NCI-H2227 (cell line): ENCODE results near the gene RAB3IP.
"Not testable (repeated sequence)": the region's sequence is repeated elsewhere in the genome, so short reads cannot be mapped to it uniquely, and the experiment has no call there.

ENCODE experiments used
- DNase-seq: peaks from one replicate; lab custom pipeline; 2025; ENCODE audit not compliant: unreplicated experiment; lab: John Stamatoyannopoulos, UW

RAB3IP gene

DNA sequence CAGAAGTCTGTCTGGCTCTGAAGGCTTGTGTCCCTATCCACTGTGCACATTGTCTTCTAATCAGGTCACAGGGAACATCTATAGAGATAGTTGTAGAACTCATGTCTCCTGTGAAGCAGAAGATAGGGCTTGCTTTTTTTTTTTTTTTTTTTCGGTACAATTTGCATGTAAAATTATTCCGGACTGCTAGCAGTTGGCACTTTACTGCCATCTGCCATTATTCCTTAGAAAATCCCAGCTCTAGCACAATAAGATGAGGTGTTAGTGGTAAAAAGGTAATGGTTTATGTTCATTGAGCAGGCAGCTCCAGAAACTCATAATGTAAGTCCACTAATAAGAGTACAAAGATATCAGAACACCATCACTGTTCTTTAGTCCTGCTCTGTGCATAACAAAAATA is 95.0 kb downstream of the RAB3IP start:
- DNase-seq: no peak

DNA sequence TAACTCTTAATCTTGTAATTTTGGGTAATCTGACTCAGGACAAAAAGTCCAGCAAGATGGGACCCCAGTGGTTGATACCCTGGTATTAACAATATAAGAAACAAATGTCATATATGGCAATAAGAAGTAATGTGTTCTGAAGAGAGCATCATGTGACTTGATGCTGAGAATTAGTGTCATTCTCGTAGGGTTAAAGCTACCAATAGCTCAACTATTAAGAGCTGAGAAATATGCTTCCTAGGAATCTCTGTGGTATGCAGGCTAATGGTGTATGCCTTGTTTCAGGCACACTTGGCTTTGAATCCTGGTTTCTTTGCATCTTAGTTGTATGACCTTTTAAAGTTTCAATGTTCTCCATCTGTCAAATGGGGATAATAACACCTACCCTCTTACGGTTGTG is 95.5 kb downstream of the RAB3IP start:
- DNase-seq: no peak

DNA sequence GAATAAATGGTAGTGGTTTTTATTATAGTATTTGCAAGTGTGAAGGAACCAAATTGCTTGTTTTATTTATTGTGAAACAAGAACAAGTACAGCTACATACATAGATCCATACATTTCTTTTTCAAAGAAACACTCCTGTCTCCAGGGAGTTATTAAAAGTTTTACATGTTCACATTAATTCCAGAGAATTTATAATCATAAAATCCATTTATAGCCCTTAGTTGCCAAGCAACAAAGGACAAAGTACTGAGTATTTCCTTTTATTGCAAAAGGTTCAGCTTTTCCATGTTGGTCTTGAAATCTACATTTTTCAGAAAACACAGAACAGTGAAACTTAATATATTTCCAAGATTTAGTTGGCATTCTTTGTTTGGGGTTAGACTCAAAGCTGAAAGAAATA is 95.9 kb downstream of the RAB3IP start:
- DNase-seq: no peak

DNA sequence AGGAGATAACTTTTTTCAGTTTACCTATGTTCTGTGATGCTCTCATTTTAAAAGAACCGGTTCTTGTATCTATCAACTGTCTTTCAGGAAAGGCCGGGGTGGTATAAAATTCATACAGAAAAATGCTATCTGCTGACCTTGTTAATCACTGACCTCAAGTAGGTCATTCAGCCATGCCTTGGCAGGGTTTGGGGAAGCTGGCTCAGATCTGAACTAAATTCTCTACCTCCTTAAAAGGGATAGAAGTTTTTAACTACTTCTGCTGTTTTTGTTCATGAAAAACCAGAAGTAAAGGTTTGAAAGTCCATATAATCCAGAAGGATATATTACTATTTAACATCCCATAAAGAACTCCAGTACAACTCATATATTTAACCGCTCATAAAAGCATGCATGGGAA is 96.4 kb downstream of the RAB3IP start:
- DNase-seq: no peak

DNA sequence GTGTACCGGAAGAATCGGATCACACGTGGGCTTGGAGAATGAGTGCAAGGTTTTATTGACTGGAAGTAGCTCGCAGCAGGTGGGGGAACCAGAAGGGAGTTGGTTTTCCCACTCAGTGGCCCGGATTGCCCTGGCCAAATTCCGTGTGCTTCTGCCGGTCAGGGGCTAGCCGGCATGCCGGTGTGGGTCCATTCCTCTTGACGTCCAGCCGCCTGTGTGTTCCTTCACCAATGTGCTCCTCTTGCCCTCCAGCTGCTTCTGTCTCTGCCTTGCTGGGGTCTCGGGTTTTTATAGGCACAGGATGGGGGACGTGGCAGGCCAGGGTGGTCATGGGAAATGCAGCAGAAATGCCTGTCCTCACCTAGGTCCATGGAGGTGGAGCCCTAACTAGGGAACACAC is 97.4 kb downstream of the RAB3IP start:
- DNase-seq: no peak

DNA sequence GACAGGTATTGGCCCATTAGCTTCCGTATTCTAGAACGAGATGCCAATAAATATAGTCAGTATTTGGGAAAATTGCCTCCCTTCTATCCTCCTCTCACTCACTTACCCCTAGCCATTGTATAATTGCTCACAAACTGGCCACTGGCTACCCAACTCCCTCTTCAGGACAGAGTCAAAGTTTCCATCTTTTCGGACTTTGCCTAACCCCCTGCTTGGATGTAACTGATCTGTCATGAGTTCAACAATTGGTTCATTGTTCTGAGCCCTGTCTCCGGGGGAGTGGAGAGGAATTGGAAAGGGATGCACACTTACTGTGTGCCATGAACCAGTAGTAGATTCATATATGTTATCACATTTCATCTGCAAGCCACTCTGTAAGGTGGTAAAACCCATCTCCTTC is 98.5 kb downstream of the RAB3IP start:
- no peak for DNase-seq

DNA sequence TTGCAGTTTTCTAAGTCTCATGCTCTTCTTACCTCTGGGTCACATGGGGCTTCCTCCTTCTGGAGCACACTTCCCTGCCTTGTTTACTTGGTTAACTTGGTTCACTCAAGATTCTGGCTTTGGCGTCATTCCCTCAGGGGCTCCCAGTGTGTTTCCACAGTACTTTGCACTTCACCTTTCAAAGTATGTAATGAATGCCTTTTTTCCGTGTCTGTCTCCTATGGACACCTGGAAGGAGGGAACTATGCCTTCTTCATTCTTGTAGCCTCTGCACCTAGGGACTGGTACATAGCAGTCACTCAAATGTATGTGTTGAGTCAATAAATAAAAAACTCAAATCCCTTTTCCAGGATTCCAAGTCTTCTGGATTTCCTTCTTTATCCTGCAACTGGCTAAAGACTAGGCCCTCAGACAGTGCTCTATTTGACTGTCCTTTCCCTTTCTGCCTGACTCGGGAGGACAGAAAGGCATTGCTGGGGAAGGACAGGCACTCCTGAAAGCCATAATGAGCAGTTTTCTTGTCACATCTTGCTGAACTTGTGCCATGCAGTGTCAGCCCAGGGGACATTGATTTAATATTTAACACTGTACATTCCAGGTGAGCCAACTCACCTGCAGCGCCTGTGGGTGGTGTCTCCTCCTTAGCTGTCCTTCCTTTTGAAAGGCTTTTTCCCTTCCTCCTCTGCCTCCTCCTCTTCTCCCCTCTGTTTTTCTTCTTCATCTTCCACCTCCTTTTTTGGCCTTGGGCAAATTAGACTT is 99.2 kb downstream of the RAB3IP start:
- DNase-seq: no peak

DNA sequence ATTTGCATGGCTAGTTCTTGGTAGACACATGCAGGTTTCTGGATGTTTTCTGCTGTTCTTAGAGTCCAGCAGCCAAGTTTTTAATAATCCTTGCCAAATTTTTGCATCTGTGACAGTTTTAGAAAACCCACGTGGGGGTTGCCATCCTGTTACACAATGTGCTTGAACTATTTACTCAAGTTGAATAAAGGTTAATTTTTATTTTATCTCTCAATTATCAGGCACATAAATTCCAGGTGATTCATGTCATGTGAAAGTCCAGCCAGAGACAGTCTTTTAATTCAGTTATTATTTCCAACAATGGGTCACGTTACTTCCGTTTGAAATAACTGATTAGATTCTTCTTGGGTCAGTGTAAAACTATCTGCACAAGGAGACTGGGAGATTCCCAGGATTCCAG is 102.1 kb downstream of the RAB3IP start:
- no peak for DNase-seq

DNA sequence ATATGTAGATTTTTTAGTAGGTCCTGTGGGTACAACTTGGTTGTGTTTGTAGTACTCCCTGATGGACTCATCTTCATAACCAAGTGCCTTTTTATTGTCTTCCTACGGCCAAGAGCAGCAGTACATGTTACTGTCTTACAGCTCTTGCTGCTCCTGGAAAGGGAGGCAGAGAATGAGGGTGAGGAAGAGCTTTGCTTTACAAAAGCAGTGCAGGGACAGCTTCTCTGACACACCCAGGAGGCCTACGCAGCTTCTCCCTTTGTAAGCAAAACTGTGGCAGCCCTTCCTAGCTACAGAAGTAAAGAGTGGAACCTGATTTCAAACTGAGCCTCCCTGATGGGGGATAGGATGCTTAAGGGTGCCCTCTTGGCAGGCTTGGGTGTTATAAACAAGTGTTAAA is 104.9 kb downstream of the RAB3IP start:
- DNase-seq: no peak

DNA sequence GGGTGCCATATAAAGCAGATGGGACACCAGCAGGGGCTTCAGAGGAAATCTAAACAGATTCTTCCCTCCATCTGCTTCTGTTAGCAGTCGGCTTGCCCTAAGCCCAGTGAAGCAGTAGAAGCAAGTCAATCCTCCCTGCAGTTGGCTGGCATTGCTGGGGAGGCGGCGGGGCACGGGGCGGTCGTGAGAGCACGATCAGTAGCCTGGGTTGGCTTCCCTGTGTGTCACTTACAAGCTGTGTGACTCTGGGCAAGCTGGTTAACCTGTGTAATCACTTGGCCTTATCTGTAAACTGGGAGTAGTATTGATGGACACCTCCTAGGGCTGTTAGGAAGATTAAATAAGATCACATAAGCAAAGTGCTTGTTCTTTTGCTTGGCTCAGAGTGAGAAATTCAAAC is 105.8 kb downstream of the RAB3IP start:
- no peak for DNase-seq

DNA sequence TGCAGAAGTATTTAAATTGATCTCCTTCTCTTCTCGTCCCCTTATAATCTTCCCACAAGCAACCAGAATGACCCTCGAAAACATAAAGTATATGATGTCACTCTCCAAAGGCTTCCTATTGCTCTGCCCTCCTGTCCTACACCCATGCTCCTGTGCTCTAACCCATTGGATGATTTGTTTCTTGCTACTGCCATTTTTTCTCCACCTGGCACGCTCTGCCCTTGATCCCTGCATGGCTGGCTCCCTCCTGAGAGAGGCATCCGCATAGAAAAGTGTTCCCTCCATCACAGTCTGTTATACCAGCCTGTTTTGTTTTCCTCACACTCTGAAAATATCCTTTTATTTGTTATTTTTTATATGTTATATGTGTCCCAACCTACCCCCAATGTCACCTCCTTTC is 106.2 kb downstream of the RAB3IP start:
- DNase-seq: no peak

DNA sequence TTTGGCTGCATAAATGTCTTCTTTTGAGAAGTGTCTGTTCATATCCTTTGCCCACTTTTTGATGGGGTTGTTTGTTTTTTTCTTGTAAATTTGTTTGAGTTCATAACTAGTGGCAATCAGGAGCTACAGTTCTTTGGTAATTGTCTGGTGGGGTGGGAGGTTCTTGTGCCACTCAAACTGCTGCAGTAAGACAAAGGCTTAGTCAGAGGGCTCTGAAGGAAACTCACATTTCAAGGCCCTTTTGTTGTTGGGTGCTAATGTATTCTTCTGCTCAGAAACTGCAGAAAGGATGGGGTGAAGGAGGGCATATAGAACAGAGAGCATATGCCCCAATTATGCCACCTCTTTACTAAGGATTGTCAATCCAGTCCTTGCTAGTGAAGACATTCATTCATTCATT is 108.3 kb downstream of the RAB3IP start:
- no peak for DNase-seq

DNA sequence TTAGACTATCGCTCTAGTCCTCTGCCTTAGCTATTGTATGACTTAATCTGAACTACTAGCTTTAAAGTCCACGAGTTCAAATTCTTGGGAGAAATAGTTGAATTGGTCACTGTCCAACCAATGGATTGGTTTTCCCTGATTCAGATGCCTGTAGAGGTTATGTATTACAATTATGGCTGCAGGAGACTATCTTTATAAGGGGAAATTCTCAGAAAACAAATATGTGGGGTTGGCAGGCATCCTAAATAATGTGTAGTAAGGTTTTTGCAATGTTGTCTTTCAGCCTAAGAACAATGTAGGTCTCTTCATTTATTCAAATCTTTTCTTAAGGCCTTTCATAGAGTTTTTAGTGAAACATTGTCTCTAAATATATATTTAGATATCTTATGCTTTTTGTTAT is 113.3 kb downstream of the RAB3IP start:
- no peak for DNase-seq

DNA sequence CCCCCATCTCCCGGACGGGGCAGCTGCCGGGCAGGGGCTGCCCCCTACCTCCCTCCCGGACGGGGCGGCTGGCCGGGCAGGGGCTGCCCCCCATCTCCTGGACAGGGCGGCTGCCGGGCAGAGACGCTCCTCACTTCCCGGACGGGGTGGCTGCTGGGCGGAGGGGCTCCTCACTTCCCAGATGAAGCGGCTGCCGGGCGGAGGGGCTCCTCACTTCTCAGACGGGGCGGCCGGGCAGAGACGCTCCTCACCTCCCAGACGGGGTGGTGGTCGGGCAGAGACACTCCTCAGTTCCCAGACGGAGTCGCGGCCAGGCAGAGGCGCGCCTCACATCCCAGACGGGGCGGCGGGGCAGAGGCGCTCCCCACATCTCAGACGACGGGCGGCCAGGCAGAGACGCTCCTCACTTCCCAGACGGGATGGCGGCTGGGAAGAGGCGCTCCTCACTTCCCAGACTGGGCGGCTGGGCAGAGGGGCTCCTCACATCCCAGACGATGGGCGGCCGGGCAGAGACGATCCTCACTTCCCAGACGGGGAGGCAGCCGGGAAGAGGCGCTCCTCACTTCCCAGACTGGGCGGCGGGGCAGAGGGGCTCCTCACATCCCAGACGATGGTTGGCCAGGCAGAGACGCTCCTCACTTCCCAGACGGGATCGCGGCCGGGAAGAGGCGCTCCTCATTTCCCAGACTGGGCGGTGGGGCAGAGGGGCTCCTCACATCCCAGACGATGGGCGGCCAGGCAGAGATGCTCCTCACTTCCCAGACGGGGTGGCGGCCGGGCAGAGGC is 114.7 kb downstream of the RAB3IP start:
- not testable (repeated sequence) for DNase-seq

DNA sequence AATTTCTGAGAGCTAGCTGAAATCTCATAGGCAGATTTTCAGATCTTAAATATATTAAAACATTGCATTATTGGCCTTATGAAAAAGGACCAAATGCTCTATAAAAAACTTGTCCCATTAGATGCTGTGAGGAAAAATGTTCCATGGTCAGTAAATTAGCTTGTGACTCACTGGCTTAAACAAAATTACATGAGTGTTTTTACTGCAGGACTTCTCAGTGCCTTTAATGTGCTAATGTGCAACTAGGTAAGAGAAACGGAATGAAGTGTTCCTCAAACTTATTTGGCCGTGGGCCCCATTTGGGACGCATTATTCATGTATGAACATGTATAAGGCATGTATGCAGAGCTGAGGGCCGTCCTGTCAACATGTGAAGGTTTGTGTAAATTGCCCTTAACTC is 128.0 kb downstream of the RAB3IP start:
- DNase-seq: no peak

DNA sequence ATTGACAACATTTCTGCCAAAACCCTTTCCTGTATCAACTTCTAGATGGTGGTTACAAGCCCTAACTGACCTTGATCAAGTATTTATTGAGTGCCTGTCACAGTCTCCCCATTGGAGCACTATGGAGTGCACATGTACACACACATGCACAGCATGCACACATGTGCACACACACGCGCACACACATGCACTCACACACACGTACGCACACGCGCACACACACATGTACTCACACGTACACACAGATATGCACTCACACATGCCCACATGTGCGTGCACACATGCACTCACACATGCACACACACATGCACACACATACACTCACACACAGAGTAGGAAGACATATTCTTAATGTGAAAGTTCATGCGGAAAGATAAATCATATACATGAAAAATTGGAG is 130.0 kb downstream of the RAB3IP start:
- no peak for DNase-seq

DNA sequence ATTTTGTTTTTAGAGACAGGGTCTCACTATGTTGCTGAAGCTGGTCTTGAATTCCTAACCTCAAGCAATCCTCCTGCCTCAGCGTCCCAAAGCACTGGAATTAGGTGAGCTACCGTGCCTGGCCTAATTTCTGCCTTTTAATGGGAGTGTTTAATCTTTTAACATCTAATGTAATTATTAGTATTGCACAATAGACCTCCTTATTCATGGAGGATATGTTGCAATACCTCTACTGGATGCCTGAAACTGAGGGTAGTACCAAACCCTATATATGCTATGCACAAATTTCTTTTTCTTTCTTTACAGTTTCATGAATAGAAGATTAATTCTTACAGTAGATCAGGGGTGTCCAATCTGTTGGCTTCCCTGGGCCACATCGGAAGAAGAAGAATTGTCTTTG is 134.1 kb downstream of the RAB3IP start:
- no peak for DNase-seq
